DND-41 (cell line): Measurements from ENCODE around the gene ITPR2.

ENCODE experiments used
- CTCF ChIP-seq: IDR thresholded peaks from 2 replicates; pipeline ENCODE4 v1.5.1; 2012; ENCODE audit warnings: borderline replicate concordance, low read length, moderate library complexity, mild to moderate bottlenecking; ENCODE audit not compliant: poor library complexity, severe bottlenecking; ENCODE audit errors: extremely low read depth
- EZH2 ChIP-seq: IDR thresholded peaks from 3 replicates; pipeline ENCODE4 v1.6.1; 2012; ENCODE audit warnings: borderline replicate concordance, low read depth, mild to moderate bottlenecking, moderate library complexity, low read length, inconsistent platforms; ENCODE audit not compliant: severe bottlenecking

DNA sequence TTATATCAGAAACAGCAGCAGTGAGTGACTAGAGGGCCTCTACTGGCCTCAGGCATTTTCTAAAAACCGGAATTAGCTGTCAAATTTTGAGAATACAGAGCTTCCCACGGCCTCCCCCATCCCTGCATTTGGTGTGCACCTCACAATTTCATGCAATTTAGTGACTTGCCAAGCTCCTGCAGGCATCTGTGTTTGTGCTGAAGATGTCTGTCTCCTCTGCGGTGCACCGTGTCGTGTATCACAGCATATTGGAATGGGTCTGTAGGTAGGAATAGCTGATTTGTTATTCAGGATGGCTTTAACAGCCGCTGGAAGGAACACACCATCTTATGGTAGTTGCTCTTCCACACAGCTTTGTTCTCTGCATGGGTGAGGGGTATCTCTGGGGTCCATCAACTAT, 497.3 kb downstream of the ITPR2 start:
- TF ChIP-seq CTCF: no peak
- no peak for TF ChIP-seq EZH2
